ENCODE results near the gene AKR1A1. TPM values are rescaled to one million over a fixed set of nuclear protein-coding genes. Genes with fewer than 3 reads are reported as not detected.
"Not testable (repeated sequence)": the region's sequence is repeated elsewhere in the genome, so short reads cannot be mapped to it uniquely, and the experiment has no call there.

AKR1A1 gene
- polyA plus RNA-seq, 4 donors = 153 to 301 (median 262) TPM

DNA sequence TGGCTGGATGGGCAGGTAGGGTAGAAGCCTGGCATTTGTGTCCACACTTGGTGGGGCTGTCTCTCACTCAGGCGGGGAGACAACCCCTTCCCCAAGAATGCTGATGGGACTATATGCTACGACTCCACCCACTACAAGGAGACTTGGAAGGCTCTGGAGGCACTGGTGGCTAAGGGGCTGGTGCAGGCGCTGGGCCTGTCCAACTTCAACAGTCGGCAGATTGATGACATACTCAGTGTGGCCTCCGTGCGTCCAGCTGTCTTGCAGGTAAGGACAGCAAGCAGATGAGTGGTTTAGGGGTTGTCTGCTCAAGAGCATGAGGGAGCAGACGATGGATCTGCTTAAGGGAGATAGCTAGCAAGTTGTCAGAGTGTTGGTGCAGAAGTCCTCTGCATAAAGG, 17.3 kb downstream of the AKR1A1 start:
- no peak for DNase-seq (ENCODE audit: low read depth in 4 of 4, low spot score in 3 of 4)

DNA sequence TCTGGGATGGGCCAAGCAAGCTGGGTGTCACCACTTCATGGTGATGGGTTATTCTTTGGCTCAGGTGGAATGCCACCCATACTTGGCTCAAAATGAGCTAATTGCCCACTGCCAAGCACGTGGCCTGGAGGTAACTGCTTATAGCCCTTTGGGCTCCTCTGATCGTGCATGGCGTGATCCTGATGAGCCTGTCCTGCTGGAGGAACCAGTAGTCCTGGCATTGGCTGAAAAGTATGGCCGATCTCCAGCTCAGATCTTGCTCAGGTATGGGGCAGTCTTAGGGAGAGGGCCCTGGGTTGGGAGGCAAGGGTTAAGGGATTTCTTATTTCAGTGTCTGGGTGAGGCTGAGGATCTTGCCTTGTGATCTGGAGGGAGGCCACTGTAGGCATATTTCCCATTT, 17.8 kb downstream of the AKR1A1 start:
- DNase-seq (ENCODE audit: low read depth in 4 of 4, low spot score in 3 of 4) = no peak

DNA sequence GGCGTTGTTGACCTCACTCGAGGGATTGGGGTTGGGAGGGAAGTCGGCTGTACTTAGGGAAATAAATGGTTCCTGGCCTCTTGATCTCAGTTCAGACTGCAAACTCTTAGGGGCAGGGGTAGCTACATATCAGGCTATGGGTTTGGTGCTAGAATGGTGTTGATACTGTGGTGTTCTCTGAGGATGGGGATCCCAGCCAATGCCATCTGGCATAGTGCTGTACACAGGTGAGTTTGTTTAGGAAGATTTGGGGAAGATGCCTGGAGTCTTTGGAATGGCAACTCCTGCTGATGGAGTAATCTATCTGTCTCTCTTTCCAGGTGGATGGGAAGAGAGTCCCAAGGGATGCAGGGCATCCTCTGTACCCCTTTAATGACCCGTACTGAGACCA, 18.9 kb downstream of the AKR1A1 start:
- DNase-seq (ENCODE audit: low read depth in 4 of 4, low spot score in 3 of 4) = no peak

DNA sequence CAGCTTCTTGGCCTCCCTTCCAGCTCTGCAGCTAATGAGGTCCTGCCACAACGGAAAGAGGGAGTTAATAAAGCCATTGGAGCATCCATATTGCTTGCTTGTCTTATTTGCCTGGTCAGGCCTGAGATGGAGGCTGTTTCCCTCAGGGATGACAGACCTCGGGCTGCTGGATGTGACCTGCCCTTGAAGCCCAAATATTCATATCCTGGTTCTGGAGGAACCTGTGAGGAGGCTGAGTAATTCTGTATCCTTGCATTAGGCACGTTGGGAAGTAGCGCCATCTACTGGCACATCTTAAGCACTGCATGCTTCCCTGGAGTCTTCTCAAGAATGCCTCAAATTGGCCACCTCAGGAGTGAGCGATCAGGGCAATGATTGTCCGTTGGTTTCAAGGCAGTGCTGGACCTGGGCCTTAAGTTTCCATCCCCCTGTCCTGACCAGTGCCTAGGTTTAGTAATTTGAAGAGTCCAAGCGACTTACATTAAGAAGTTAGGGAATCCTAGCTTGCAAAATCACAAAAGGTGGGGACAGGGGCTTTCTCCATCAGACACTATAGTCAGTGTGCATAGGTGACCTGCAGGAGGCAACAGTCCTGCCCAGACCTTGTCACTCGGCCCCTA, 19.4 kb downstream of the AKR1A1 start:
- DNase-seq (ENCODE audit: low read depth in 4 of 4, low spot score in 3 of 4) = peak in 3 of 4 donors; percentile 44 to 51 (median 48)

DNA sequence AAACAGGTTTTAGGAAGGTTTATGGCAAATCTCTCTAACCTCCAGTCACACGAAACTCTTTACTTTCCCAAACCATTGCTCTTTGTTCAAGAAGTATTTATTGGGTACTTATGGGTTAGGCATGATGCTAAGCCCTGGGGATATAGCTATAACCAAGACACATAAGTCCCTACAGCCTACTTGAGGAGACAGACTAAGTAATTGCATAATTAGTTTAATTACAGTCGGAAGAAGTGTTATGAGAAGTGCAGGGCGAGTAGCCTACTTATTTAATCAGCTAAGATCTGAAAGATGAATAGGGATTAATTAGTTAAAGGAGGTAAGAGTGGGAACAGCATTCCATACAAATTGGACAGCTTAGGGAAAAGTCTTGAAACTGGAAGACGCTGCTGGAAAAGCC, 20.0 kb downstream of the AKR1A1 start:
- no peak for DNase-seq (ENCODE audit: low read depth in 4 of 4, low spot score in 3 of 4)

DNA sequence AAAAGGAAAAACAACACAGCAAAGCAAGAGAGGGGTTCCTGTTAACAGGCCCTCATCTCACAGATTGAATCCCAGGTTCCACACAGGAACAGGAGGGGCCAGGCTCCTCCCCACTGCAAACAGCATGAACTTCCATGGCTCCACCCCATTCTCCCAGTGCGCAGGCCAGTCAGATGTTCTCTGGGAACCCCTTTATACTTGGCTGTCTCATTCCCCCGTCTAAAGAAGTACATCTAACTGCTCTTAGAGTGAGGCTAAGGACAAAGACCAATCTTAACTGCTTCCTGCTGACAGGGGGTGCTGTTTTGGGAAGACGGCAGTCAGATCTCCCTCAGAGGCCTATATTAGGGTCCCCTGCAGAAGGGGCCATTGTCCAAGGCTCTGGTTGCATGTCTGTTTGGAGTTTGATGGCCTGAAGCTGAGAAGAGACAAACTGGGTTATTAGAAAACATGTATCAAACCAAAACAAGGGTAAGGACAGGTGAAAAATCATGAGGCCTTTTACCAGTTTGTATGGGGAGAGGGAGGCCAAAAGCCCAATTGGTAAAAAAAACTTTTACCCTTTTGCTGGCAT, 22.7 kb downstream of the AKR1A1 start:
- DNase-seq (ENCODE audit: low read depth in 4 of 4, low spot score in 3 of 4) = no peak

DNA sequence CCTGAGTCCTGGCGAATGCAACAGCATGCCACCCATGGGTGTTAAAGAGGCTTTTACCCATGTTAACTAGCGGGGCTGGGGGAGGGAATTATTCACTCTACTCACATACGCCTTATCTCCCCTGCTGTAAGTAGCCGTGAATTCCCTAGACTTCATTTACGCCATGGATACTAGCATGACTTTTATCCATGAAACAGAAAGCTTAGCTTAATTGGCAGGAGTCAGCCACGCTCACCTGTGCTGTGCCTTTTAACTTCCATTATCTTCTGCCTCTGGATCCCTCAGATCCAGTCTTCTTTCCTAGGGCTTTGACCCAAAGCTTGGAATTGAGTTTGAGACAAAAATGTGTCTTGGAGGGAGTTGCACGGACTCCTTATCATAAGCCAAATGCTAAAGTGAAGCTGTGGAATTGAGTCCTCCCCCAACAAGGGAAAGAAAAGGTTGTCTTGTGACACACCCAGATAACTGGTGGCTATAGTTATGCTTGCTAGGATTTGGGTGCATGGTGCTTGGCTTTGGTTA, 23.5 kb downstream of the AKR1A1 start:
- DNase-seq (ENCODE audit: low read depth in 4 of 4, low spot score in 3 of 4) = no peak

DNA sequence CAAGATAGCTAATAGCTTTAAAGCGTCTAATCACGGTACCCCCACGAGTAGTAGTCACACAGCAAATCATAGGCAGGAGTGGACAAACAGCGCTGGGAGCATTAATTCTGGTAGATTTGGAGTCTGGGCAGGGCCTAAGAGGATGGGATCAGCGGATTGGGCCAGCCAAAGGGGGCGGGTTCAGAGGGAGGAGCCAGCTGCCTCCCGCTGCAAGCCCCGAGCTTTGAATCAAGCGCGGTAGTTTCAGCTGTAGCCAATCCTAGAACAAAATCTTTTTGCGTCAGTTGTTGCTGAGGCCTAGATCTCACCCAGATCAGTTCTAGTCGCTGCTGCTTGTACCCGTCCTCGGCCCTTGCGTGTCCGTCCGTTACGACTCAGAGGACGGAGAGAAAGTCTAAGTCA, 32.6 kb downstream of the AKR1A1 start:
- DNase-seq (ENCODE audit: low read depth in 4 of 4, low spot score in 3 of 4) = peak; percentile 91 to 92 (median 92)

DNA sequence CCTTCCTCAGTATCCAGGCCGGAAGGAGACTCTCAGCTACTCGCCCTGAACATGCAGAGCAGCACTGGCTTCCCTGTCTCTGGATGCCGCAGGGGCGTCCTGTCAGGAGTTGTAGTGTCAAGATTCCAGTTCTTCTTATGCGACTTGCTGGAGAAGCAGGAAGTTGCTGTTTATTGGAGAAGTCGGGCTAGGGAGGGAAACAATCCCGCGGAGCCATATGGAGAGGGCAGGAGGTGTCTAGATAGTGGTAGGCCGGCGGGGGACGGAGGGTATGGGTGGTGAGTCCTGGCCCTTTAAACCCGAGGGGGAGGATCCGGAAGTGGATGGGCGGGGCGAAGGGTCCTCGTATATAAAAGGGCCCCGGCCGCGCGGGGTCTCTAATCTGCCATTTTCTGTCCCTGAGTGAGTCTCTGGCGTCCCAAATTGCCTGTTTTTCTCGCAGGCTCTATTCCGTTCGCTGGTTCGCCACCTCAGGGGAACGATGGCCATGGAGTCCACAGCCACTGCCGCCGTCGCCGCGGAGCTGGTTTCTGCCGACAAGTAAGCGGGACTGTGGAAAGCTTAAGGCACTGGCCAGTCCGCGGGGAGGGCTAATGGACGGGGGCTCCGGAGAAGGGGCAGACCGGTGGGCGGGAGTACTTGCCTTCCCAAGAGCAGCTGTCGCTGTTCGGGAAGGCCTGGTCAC, 33.2 kb downstream of the AKR1A1 start, which contains the start of gene NASP:
NASP (plus strand) TSS at position 376 of the 685 bp plus-strand sequence; CDS start at position 482, 106 bp downstream.
- DNase-seq (ENCODE audit: low read depth in 4 of 4, low spot score in 3 of 4) = peak; percentile 84 to 91 (median 87)

DNA sequence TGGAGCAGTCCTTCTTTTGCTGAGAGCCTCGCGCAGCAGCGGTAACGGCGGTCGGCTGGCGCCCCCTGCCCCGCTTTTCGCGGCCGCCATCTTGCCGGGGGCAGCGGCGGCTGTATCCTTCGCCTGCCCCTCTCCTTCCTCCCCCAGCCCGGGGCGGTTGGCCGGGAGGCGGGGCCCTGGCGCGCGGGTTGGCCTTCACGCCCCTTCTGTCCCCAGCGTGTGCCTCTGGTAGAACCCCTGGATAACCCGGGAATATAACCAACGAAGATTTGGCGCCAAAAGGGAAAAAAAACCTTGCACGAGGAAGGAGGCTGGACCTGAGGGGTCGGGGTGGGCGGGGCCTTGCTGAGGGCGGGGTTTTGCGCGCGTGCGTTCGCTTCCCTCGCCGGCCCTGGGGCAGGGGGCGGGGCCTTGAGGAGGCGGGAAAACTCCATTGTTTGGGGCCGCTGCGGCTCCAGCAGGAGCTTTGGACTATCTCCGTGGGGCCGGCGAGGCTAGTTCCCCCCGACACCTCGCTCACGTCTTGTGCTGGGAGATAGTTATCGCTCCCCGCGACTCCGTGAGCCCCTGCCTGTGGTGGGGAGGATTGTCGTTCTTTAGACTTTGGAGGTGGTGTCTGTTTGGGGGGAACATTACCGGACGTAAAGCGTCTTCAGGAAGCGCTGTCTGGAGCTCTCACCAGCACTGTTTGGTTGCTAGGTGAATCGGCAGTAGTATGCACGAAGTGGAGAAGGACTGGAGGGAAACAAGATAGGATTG, 33.9 kb downstream of the AKR1A1 start:
- peak; percentile 79 to 87 (median 82) for DNase-seq (ENCODE audit: low read depth in 4 of 4, low spot score in 3 of 4)

DNA sequence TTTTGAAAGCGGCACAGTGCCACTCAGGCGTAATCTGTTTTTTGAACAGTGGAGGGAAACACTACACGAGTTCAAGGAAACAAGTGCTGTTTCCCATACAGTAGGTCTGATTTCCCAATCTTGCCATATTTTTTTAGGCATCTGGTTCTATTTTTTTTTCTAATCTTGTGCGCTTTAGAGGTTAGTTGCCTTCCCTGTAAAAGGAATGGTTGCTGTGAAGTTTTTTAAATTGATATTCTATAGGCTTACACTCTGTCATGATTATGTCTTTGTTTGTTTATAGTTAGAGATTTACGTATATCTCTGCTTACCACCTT, 34.4 kb downstream of the AKR1A1 start:
- no peak for DNase-seq (ENCODE audit: low read depth in 4 of 4, low spot score in 3 of 4)

DNA sequence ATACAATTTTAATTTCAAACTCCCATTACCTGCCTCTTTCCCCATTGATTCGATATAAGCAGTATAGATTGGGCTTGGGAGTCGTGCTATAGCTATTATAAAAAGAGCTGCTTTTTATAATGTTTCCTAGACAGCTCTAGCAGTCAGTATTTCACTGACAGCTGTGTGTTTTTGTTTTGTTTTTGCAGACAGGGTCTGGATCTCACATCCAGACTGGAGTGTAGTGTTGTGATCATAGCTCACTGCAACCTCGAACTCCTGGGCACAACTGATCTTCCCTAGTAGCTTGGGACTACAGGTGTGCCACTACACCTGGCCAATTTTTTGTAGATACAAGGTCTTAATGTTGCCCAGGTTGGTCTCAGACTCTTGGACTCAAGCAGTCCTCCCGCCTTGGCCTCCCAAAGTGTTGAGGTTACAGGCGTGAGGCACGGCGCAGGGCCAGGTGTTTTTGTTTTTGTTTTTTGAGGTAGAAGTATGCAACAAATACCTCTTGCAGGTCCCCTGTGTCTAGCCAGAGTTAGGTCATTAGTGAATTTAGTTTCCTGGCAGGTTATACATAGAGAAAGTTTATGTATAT, 35.0 kb downstream of the AKR1A1 start:
- DNase-seq (ENCODE audit: low read depth in 4 of 4, low spot score in 3 of 4) = no peak

DNA sequence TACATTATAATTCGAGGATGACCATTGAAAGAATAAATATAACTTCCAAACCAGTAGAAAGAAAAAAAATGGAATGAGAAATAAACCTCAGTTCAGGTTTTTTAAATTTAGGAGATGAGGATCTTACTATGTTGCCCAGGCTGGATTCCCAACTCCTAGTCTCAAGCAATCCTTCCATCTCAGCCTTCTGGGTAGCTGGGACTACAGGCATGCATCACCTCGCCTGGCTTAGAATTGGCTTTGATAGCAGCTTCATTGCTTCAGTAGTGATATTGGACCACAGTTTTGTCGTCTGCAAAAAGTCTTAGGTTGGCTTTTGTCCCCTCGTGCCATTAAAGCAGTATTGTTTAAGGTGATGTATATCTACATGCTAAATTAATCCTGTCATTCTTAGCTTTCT, 36.1 kb downstream of the AKR1A1 start:
- DNase-seq (ENCODE audit: low read depth in 4 of 4, low spot score in 3 of 4) = no peak

DNA sequence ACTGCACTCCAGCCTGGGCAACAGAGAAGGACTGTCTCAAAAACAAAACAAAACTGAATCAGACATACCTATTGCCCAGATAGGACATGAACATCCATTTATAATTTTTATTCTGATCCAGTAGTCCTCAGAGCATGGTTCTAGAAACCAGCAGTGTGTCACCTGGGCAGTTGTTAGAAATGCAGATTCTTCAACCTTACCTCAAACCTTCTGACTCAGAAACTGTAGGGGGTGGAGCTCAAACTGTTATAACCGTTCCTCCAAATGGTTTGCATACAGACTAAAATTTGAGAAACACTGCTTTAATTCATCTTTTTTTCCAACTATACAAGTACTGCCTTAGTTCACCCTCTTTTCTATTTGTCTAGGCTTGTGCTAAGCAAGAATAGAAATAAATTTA, 39.2 kb downstream of the AKR1A1 start:
- DNase-seq (ENCODE audit: low read depth in 4 of 4, low spot score in 3 of 4) = no peak

DNA sequence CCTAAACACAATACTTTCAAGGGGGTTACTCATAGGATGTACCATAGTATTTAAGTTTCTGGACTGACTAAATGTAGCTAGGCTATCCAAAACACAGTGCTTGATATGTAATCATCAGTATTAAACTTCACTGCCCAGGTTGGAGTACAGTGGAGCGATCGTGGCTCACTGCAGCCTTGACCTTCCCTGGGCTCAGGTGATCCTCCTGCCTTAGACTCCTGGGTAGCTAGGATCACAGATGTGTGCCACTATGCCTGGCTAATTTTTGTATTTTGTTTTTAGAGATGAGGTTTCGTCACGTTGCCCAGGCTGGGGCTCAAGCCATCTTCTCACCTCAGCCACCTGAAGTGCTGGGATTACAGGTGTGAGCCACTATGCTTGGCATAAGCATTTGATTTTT, 43.8 kb downstream of the AKR1A1 start:
- no peak for DNase-seq (ENCODE audit: low read depth in 4 of 4, low spot score in 3 of 4)

DNA sequence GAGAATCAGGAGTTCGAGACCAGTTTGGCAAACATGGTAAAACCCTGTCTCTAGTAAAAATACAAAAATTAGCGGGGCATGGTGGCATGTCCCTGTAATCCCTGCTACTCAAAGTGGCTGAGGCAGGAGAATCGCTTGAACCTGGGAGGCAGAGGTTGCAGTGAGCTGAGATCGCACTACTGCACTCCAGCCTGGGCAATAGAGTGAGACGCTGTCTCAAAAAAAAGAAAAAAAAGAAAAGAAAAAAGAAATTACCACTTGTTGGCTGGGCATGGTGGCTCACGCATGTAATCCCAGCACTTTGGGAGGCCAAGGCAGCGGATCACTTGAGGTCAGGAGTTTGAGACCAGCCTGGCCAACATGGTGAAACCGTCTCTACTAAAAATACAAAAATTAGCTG, 46.1 kb downstream of the AKR1A1 start:
- not testable (repeated sequence) for DNase-seq (ENCODE audit: low read depth in 4 of 4, low spot score in 3 of 4)

DNA sequence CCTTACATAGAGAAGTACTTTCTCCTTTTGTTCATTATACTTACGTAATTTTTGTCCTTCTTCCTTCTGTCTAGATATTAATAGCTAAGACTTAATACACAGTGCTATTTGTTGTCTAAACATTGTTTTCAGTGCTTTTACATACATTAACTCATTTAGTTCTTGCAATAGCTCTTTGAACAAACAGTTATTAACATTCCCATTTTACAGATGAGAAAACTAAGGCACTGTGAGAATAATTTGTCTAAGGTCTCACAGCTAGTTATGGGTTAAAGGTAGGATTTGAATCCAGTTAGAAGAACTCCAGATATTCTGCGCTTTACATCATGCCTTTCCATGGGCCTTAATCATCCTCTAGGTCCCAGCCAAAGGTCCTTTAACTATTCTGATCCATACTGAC, 53.6 kb downstream of the AKR1A1 start:
- no peak for DNase-seq (ENCODE audit: low read depth in 4 of 4, low spot score in 3 of 4)

DNA sequence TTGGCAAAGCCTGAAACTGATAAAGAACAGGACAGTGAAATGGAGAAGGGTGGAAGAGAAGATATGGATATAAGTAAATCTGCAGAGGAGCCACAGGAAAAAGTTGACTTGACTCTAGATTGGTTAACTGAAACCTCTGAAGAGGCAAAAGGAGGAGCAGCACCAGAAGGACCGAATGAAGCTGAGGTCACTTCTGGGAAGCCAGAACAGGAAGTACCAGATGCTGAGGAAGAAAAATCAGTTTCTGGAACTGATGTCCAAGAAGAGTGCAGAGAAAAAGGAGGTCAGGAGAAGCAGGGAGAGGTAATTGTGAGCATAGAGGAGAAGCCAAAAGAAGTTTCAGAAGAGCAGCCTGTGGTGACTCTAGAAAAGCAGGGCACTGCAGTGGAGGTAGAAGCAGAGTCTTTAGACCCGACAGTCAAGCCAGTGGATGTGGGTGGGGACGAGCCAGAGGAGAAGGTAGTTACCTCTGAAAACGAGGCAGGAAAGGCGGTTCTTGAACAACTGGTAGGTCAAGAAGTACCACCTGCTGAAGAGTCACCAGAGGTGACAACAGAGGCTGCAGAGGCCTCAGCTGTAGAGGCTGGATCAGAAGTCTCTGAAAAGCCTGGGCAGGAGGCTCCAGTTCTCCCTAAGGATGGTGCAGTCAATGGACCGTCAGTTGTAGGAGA, 56.9 kb downstream of the AKR1A1 start:
- no peak for DNase-seq (ENCODE audit: low read depth in 4 of 4, low spot score in 3 of 4)

DNA sequence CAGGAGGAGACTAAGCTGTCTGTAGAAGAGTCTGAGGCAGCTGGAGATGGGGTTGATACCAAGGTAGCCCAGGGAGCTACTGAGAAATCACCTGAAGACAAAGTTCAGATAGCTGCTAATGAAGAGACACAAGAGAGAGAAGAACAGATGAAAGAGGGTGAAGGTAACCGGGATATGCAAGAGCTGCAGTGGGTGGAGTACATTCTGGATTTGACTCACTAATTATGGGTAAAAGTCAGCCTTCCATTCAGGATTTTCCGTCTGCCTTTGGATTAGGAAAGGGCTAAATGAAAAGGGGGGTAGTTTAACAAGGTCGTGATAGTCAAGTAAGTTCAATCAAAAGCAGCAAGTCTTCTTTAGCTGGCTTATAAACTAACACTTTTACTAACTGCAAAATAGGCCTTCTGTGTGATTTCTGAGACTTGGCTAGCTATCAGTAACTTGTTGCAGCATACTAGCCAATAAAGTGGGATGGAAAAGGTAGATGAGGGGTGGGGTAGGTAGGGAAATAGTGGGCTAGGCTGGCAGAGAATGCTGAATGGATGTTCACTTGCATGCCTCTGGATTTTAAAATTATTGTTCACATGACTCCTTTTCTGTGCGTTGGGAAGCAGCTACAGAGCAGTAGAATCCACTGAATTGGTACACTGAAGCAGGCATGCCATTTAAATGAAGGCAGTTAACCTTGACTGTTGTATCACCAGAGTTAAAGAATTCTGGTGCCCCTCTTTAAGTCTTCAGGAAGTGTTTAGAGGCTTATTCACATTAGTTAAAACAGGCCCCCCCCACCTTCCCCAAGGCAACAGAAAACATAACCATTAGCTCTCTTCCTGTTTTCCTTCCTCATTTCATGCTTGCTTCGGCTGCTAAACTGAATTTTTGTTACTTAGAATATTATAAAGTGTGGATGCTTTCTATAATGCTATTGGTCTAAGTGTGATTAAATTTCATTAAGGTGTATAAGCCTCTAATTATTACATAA, 57.8 kb downstream of the AKR1A1 start:
- no peak for DNase-seq (ENCODE audit: low read depth in 4 of 4, low spot score in 3 of 4)
